HL-60 (cell line): ENCODE results near the gene LRRTM3.

Experiments
- GABPA ChIP-seq: IDR thresholded peaks from 2 replicates; pipeline ENCODE4 v1.6.1; 2012; ENCODE audit warnings: low read depth
- POLR2AphosphoS5 ChIP-seq: IDR thresholded peaks from 2 replicates; pipeline ENCODE4 v1.6.1; 2012; ENCODE audit warnings: low read depth
- REST ChIP-seq: IDR thresholded peaks from 2 replicates; pipeline ENCODE4 v1.6.1; 2012; ENCODE audit warnings: low read depth; ENCODE audit not compliant: insufficient replicate concordance
- SPI1 ChIP-seq: IDR thresholded peaks from 2 replicates; pipeline ENCODE4 v1.6.1; 2012; ENCODE audit warnings: low read depth, mild to moderate bottlenecking, borderline replicate concordance
- TF ChIP-seq, protein P1 (sequence below): IDR thresholded peaks from one replicate; pipeline ENCODE4 v1.5.1; 2011; ENCODE audit warnings: low read length, control low read depth, inconsistent platforms; ENCODE audit not compliant: insufficient read depth

DNA sequence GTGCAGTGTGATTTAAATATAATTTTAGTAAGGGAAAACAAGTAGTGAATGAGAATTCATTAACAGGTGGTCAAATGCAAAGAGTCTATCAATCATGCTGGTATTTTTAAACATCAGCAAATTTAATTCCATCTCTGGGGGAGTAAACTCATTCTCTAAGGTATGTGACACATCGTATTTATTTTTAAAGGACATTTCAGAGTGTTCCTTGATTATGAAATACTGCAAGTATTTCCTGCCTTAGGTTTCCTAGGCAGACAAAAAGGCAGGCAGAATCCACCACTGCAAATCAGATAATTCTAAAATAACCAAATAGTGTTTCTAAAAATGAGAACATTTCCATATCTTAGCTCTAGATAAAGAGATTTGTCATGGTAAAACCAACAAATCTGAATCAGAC, 193.8 kb downstream of the LRRTM3 start:
- TF ChIP-seq, protein P1, sequence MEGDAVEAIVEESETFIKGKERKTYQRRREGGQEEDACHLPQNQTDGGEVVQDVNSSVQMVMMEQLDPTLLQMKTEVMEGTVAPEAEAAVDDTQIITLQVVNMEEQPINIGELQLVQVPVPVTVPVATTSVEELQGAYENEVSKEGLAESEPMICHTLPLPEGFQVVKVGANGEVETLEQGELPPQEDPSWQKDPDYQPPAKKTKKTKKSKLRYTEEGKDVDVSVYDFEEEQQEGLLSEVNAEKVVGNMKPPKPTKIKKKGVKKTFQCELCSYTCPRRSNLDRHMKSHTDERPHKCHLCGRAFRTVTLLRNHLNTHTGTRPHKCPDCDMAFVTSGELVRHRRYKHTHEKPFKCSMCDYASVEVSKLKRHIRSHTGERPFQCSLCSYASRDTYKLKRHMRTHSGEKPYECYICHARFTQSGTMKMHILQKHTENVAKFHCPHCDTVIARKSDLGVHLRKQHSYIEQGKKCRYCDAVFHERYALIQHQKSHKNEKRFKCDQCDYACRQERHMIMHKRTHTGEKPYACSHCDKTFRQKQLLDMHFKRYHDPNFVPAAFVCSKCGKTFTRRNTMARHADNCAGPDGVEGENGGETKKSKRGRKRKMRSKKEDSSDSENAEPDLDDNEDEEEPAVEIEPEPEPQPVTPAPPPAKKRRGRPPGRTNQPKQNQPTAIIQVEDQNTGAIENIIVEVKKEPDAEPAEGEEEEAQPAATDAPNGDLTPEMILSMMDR: no peak
- TF ChIP-seq GABPA: no peak
- no peak for TF ChIP-seq POLR2AphosphoS5
- TF ChIP-seq REST: no peak
- no peak for TF ChIP-seq SPI1
